Subcutaneous abdominal adipose tissue (tissue), 5 donors: ENCODE data around the gene SYNRG.

ENCODE experiments used
- H3K27ac ChIP-seq: one replicate; pipeline ENCODE4 v1.7.0; 2013; ENCODE audit warnings: low read depth, mild to moderate bottlenecking, inconsistent platforms, low read length, moderate library complexity
- H3K27me3 ChIP-seq, 5 donors: one replicate each; pipeline ENCODE4 v1.7.0; 2013; ENCODE audit warnings: low read length in 5 of 5, inconsistent platforms in 1 of 5; ENCODE audit not compliant: control insufficient read depth in 5 of 5, insufficient read depth in 4 of 5
- H3K36me3 ChIP-seq, 5 donors: one replicate each; pipeline ENCODE4 v1.7.0; 2013; ENCODE audit warnings: low read length in 5 of 5; ENCODE audit not compliant: control insufficient read depth in 5 of 5, insufficient read depth in 5 of 5
- H3K4me1 ChIP-seq, 5 donors: one replicate each; pipeline ENCODE4 v1.7.0; 2013; ENCODE audit warnings: low read length in 5 of 5, mild to moderate bottlenecking in 3 of 5, moderate library complexity in 1 of 5; ENCODE audit not compliant: control insufficient read depth in 5 of 5, insufficient read depth in 5 of 5
- H3K4me3 ChIP-seq, 5 donors: one replicate each; pipeline ENCODE4 v1.7.0; 2013; ENCODE audit warnings: low read length in 5 of 5, low read depth in 1 of 5
- H3K9ac ChIP-seq, 5 donors: one replicate each; pipeline ENCODE4 v1.7.0; 2013; ENCODE audit warnings: low read length in 5 of 5, mild to moderate bottlenecking in 4 of 5, moderate library complexity in 3 of 5
- H3K9me3 ChIP-seq, 5 donors: one replicate each; pipeline ENCODE4 v1.7.0; 2013; ENCODE audit warnings: low read length in 5 of 5; ENCODE audit not compliant: control insufficient read depth in 5 of 5
- donor health status: healthy.
- donor health status: healthy.
- donor health status: healthy.
- donor health status: healthy.
- donor health status: healthy.

The SYNRG gene

GRCh38 chr17:37568350-37569053, 40.7 kb downstream of the SYNRG start:
- H3K27me3 ChIP-seq: no peaks in the 10 kb centered on the region
- no peak overlapping the region for H3K4me3 ChIP-seq
- H3K4me1 ChIP-seq: peaks cover 0 to 4% (median 0%) of the 10 kb centered on the region in 5 donors
- H3K9ac ChIP-seq: no peak overlapping the region
- peaks cover 39 to 65% (median 56%) of the 10 kb centered on the region in 5 donors for H3K36me3 ChIP-seq
- no peaks in the 10 kb centered on the region for H3K9me3 ChIP-seq
- H3K27ac ChIP-seq: no peak overlapping the region

- Histone ChIP-seq H3K4me1 (peaks cover 0 to 4% (median 0%) of the 10 kb centered on the region in 5 donors), H3K9ac (no peak overlapping the region), H3K36me3 (peaks cover 38 to 70% (median 55%) of the 10 kb centered on the region in 5 donors), H3K4me3 (no peak overlapping the region), H3K9me3 (no peaks in the 10 kb centered on the region), H3K27ac (no peak overlapping the region), H3K27me3 (no peaks in the 10 kb centered on the region)
These were observed 41.7 kb downstream of the SYNRG start for GRCh38 chr17:37567538-37567937.

GRCh38 chr17:37567137-37567536, 42.1 kb downstream of the SYNRG start:
- Histone ChIP-seq H3K4me1 (peaks cover 0 to 4% (median 0%) of the 10 kb centered on the region in 5 donors), H3K27ac (no peak overlapping the region), H3K9me3 (no peaks in the 10 kb centered on the region), H3K27me3 (no peaks in the 10 kb centered on the region), H3K9ac (no peak overlapping the region), H3K36me3 (peaks cover 39 to 73% (median 56%) of the 10 kb centered on the region in 5 donors), H3K4me3 (no peak overlapping the region)

- Histone ChIP-seq H3K4me3 (no peak overlapping the region), H3K9me3 (no peaks in the 10 kb centered on the region), H3K27me3 (no peaks in the 10 kb centered on the region), H3K9ac (no peak overlapping the region), H3K4me1 (peaks cover 0 to 4% (median 0%) of the 10 kb centered on the region in 5 donors), H3K27ac (no peak overlapping the region), H3K36me3 (peaks cover 44 to 75% (median 60%) of the 10 kb centered on the region in 5 donors)
These were observed 45.0 kb downstream of the SYNRG start for GRCh38 chr17:37564252-37564651.

- Histone ChIP-seq H3K9me3 (no peaks in the 10 kb centered on the region), H3K27me3 (no peaks in the 10 kb centered on the region), H3K4me3 (no peak overlapping the region), H3K36me3 (peaks cover 39 to 74% (median 61%) of the 10 kb centered on the region in 5 donors), H3K9ac (no peak overlapping the region), H3K27ac (no peak overlapping the region), H3K4me1 (peaks cover 0 to 2% (median 0%) of the 10 kb centered on the region in 5 donors)
These were observed 47.0 kb downstream of the SYNRG start for GRCh38 chr17:37562016-37562745.

GRCh38 chr17:37558299-37558698, 50.9 kb downstream of the SYNRG start:
- Histone ChIP-seq H3K9me3 (no peaks in the 10 kb centered on the region), H3K4me1 (no peaks in the 10 kb centered on the region), H3K27me3 (no peaks in the 10 kb centered on the region), H3K4me3 (no peak overlapping the region), H3K27ac (no peak overlapping the region), H3K36me3 (peaks cover 30 to 67% (median 51%) of the 10 kb centered on the region in 5 donors), H3K9ac (no peak overlapping the region)

GRCh38 chr17:37557482-37557881, 51.7 kb downstream of the SYNRG start:
- Histone ChIP-seq H3K4me3 (no peak overlapping the region), H3K27ac (no peak overlapping the region), H3K27me3 (no peaks in the 10 kb centered on the region), H3K36me3 (peaks cover 38 to 73% (median 54%) of the 10 kb centered on the region in 5 donors), H3K9me3 (no peaks in the 10 kb centered on the region), H3K4me1 (no peaks in the 10 kb centered on the region), H3K9ac (no peak overlapping the region)

- H3K4me1 ChIP-seq: peaks cover 0 to 8% (median 0%) of the 10 kb centered on the region in 5 donors
- no peak overlapping the region for H3K9ac ChIP-seq
- H3K27ac ChIP-seq: no peak overlapping the region
- H3K9me3 ChIP-seq: no peaks in the 10 kb centered on the region
- H3K27me3 ChIP-seq: no peaks in the 10 kb centered on the region
- H3K36me3 ChIP-seq: peaks cover 28 to 56% (median 41%) of the 10 kb centered on the region in 5 donors
- H3K4me3 ChIP-seq: no peak overlapping the region
These were observed 53.8 kb downstream of the SYNRG start for GRCh38 chr17:37555386-37555785.

GRCh38 chr17:37553401-37553966, 55.7 kb downstream of the SYNRG start:
- peaks cover 24 to 37% (median 28%) of the 10 kb centered on the region in 5 donors for H3K36me3 ChIP-seq
- H3K9ac ChIP-seq: no peak overlapping the region
- peaks cover 0 to 12% (median 0%) of the 10 kb centered on the region in 5 donors for H3K4me1 ChIP-seq
- no peak overlapping the region for H3K4me3 ChIP-seq
- H3K27me3 ChIP-seq: no peaks in the 10 kb centered on the region
- H3K27ac ChIP-seq: no peak overlapping the region
- H3K9me3 ChIP-seq: no peaks in the 10 kb centered on the region

GRCh38 chr17:37551788-37552187, 57.4 kb downstream of the SYNRG start:
- H3K36me3 ChIP-seq: peaks cover 15 to 26% (median 18%) of the 10 kb centered on the region in 5 donors

More at GRCh38 chr17:37551788-37552187, 57.4 kb downstream of the SYNRG start:
- peaks cover 0 to 16% (median 11%) of the 10 kb centered on the region in 5 donors for H3K4me1 ChIP-seq
- H3K27me3 ChIP-seq: no peaks in the 10 kb centered on the region
- no peak overlapping the region for H3K4me3 ChIP-seq
- no peaks in the 10 kb centered on the region for H3K9me3 ChIP-seq
- no peak overlapping the region for H3K9ac ChIP-seq
- H3K27ac ChIP-seq: no peak overlapping the region
